Peyer's patch (tissue), 4 donors: ENCODE data around the gene USF2. TPM values are rescaled to one million over a fixed set of nuclear protein-coding genes. Genes with fewer than 3 reads are reported as not detected.

Experiments used
- DNase-seq, 3 donors: peaks; one replicate each; pipeline ENCODE4 v3.0.0-alpha.2; 2017 to 2019
- H3K27ac ChIP-seq, 4 donors: fragments of 200-600 bp; sonication (generic); one replicate each; pipeline ENCODE4 v1.5.1; 2016 to 2019
- H3K27me3 ChIP-seq, 2 donors: fragments of 200-600 bp; sonication (generic); one replicate each; pipeline ENCODE4 v1.5.1; 2019
- H3K36me3 ChIP-seq, 3 donors: fragments of 200-600 bp; sonication (generic); one replicate each; pipeline ENCODE4 v1.5.1; 2016 to 2019
- H3K4me1 ChIP-seq, 4 donors: fragments of 200-600 bp; sonication (generic); one replicate each; pipeline ENCODE4 v1.5.1; 2016 to 2019
- H3K4me3 ChIP-seq, 4 donors: fragments of 200-600 bp; sonication (generic); 1 replicate in 3 of 4; 2 replicates in 1 of 4; pipeline ENCODE4 v1.5.1; 2016 to 2019; ENCODE audit warnings: mild to moderate bottlenecking in 1 of 4
- H3K9me3 ChIP-seq, 4 donors: fragments of 200-600 bp; sonication (generic); one replicate each; pipeline ENCODE4 v1.5.1; 2016 to 2019; ENCODE audit warnings: mild to moderate bottlenecking in 1 of 4
- CTCF ChIP-seq, 6 experiments: fragments of 450-650 bp in 4 of 6; fragments of 200-600 bp in 2 of 6; sonication (generic) in 1 of 6; IDR thresholded peaks; one replicate each; pipeline ENCODE4 v1.5.1; 2017 to 2019; ENCODE audit warnings: antibody characterized with exemption in 6 of 6, mild to moderate bottlenecking in 3 of 6, moderate library complexity in 1 of 6
- POLR2A ChIP-seq, 2 donors: fragments of 450-650 bp; IDR thresholded peaks; one replicate each; pipeline ENCODE4 v1.5.1; 2017; ENCODE audit warnings: antibody characterized with exemption in 2 of 2, mild to moderate bottlenecking in 2 of 2, moderate library complexity in 2 of 2
- total RNA-seq, 4 donors: library from RNA; depleted of rRNA; stranded (reverse); fragments of >200 nt; gene quantifications; one replicate each; pipeline ENCODE4 v1.1.0, GENCODE V29; 2016

USF2 gene
- total RNA-seq, 4 donors from 2014 or later, result 112 to 201 (median 142) TPM

DNA sequence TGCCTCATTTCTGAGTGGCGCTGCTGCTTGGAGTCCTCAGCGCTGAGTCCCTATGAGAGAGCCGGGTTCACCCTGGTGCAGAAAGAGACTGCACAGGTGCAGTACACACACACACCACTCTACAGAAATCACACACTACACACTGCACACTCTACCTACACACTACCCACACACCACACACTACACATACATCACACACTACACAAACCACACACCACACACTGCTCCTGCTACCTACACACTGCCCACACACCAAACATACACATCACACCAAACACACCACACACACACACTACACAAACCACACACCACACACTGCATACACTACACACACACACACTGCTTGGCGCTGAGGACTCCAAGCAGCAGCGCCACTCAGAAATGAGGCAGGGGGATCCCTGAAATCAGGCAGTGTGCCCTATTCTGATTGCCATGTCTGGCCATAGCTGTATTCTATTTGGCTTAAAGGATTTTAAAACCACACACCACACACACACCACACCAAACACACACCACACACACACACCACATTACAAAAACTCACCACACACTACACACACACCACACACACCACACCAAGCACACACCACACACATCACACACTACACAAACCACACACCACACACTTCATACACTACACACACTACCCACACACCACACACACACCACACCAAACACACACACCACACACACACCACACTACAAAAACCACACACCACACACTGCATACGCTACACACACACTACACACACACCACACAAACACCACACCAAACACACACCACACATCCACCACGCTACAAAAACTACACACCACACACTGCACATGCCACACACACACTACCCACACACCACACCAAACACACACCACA lies 28.1 kb downstream of the USF2 start:
- H3K4me3 ChIP-seq, result no peak overlapping the region
- H3K9me3 ChIP-seq, result no peaks in the 10 kb centered on the region
- H3K27me3 ChIP-seq, result no peaks in the 10 kb centered on the region
- no peaks in the 10 kb centered on the region for H3K36me3 ChIP-seq
- TF ChIP-seq CTCF (IDR thresholded peaks at IDR 0.05), result no peak
- TF ChIP-seq POLR2A (IDR thresholded peaks at IDR 0.05), result no peak
- DNase-seq, result no peak
- H3K4me1 ChIP-seq, result peaks cover 0 to 5% (median 0%) of the 10 kb centered on the region in 4 donors
- no peak overlapping the region for H3K27ac ChIP-seq

- Histone ChIP-seq H3K36me3 (no peaks in the 10 kb centered on the region), H3K27me3 (no peaks in the 10 kb centered on the region)
Measured at GRCh38 chr19:35297515-35297848, 28.7 kb downstream of the USF2 start.

DNA sequence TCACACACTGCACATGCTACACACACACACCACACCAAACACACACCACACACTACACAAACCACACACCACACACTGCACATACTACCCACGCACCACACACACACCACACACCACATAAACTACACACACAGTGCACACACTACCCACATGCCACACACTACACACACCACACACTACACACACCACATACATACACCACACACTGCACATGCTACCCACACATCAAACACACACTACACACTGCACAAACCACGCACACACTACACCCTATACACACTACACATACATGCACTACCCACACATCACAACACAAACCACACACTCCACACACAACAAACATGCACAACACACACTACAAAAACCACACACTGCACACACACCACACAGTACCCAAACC lies 29.2 kb downstream of the USF2 start:
- no peaks in the 10 kb centered on the region for H3K36me3 ChIP-seq
- no peak overlapping the region for H3K4me3 ChIP-seq
- H3K4me1 ChIP-seq, result peaks cover 0 to 5% (median 0%) of the 10 kb centered on the region in 4 donors
- no peak for TF ChIP-seq CTCF (IDR thresholded peaks at IDR 0.05)
- no peak for TF ChIP-seq POLR2A (IDR thresholded peaks at IDR 0.05)
- H3K27me3 ChIP-seq, result no peaks in the 10 kb centered on the region
- no peak overlapping the region for H3K27ac ChIP-seq
- DNase-seq, result no peak
- H3K9me3 ChIP-seq, result no peaks in the 10 kb centered on the region

More at GRCh38 chr19:35297515-35297848, 28.7 kb downstream of the USF2 start:
- H3K9me3 ChIP-seq, result no peaks in the 10 kb centered on the region
- no peak overlapping the region for H3K4me3 ChIP-seq
- DNase-seq, result no peak
- H3K4me1 ChIP-seq, result peaks cover 0 to 5% (median 0%) of the 10 kb centered on the region in 4 donors
- TF ChIP-seq POLR2A (IDR thresholded peaks at IDR 0.05) (no peak), CTCF (IDR thresholded peaks at IDR 0.05) (no peak)
- H3K27ac ChIP-seq, result no peak overlapping the region

DNA sequence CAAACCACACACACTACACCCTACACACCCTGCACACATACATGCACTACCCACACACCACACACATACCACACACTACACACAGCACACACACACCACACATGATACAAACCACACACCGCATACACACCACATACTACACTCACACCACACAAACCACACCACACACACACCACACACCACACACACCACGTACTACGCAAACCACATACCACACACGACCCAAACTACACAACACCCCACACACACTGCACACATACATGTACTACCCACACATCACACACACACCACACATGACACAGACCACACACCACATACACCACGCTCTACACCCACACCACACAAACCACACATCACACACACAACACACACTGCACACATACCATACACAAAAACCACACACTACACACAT lies 29.8 kb downstream of the USF2 start:
- no peaks in the 10 kb centered on the region for H3K9me3 ChIP-seq
- no peak overlapping the region for H3K4me3 ChIP-seq
- TF ChIP-seq POLR2A (IDR thresholded peaks at IDR 0.05) (no peak), CTCF (IDR thresholded peaks at IDR 0.05) (no peak)
- peaks cover 0 to 5% (median 0%) of the 10 kb centered on the region in 4 donors for H3K4me1 ChIP-seq
- no peaks in the 10 kb centered on the region for H3K27me3 ChIP-seq
- H3K36me3 ChIP-seq, result no peaks in the 10 kb centered on the region
- no peak for DNase-seq
- H3K27ac ChIP-seq, result no peak overlapping the region

DNA sequence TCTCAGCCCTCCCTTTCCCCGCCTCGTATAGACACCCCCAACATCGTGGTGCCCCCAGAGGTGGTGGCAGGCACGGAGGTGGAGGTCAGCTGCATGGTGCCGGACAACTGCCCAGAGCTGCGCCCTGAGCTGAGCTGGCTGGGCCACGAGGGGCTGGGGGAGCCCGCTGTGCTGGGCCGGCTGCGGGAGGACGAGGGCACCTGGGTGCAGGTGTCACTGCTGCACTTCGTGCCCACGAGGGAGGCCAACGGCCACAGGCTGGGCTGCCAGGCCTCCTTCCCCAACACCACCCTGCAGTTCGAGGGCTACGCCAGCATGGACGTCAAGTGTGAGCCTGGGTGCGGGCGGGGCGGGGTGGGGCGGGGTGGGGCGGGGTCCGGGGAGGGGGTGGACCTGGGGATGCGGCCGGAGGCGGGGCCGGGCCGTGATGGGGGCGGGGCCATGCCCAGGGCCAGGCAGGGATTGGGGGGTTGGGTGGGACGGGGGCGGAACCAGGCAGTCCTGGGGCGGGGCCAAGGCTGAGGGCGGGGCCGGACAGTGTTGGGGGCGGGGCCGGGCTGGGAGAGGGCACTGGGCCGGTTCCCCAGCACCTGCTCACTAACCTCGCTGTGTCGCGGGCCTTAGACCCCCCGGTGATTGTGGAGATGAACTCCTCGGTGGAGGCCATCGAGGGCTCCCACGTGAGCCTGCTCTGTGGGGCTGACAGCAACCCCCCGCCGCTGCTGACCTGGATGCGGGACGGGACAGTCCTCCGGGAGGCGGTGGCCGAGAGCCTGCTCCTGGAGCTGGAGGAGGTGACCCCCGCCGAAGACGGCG lies 31.0 kb downstream of the USF2 start:
- H3K36me3 ChIP-seq, result no peaks in the 10 kb centered on the region
- no peak overlapping the region for H3K27ac ChIP-seq
- H3K9me3 ChIP-seq, result no peaks in the 10 kb centered on the region
- H3K27me3 ChIP-seq, result no peaks in the 10 kb centered on the region
- TF ChIP-seq POLR2A (IDR thresholded peaks at IDR 0.05) (no peak), CTCF (IDR thresholded peaks at IDR 0.05) (no peak)
- peaks cover 0 to 5% (median 0%) of the 10 kb centered on the region in 4 donors for H3K4me1 ChIP-seq
- DNase-seq, result no peak
- H3K4me3 ChIP-seq, result no peak overlapping the region
